Skeletal muscle satellite cell (primary cell): ENCODE measurements around the gene SFXN1.
"Not testable (repeated sequence)": the region's sequence is repeated elsewhere in the genome, so short reads cannot be mapped to it uniquely, and the experiment has no call there.

Source experiments
- H3K27me3 ChIP-seq: 2 replicates; pipeline ENCODE4 v1.7.0; 2013; ENCODE audit warnings: low read length; ENCODE audit not compliant: control insufficient read depth, insufficient read depth
- H3K36me3 ChIP-seq: 2 replicates; pipeline ENCODE4 v1.7.0; 2013; ENCODE audit warnings: mild to moderate bottlenecking, control low read depth, low read length; ENCODE audit not compliant: insufficient read depth
- H3K4me1 ChIP-seq: 2 replicates; pipeline ENCODE4 v1.7.0; 2013; ENCODE audit warnings: low read length; ENCODE audit not compliant: control insufficient read depth, insufficient read depth
- H3K4me2 ChIP-seq: 2 replicates; pipeline ENCODE4 v1.7.0; 2013; ENCODE audit warnings: mild to moderate bottlenecking, low read length
- H3K4me3 ChIP-seq: 2 replicates; pipeline ENCODE4 v1.7.0; 2013; ENCODE audit warnings: low read length
- H3K9ac ChIP-seq: 2 replicates; pipeline ENCODE4 v1.7.0; 2013; ENCODE audit warnings: mild to moderate bottlenecking, low read depth, low read length, moderate library complexity
- H3K9me3 ChIP-seq: replicated peaks from 2 replicates; pipeline ENCODE4 v1.7.0; 2013; ENCODE audit warnings: mild to moderate bottlenecking, control low read depth, low read length

Gene SFXN1

GRCh38 chr5:175484322-175484721, 6.0 kb downstream of the SFXN1 start:
- no peak overlapping the region for H3K9ac ChIP-seq
- H3K4me3 ChIP-seq: no peak overlapping the region
- no peaks in the 10 kb centered on the region for H3K9me3 ChIP-seq
- H3K36me3 ChIP-seq: peaks cover 33% of the 10 kb centered on the region
- H3K4me1 ChIP-seq: peaks cover 6% of the 10 kb centered on the region
- no peak overlapping the region for H3K4me2 ChIP-seq
- H3K27me3 ChIP-seq: no peaks in the 10 kb centered on the region

- H3K36me3 ChIP-seq: peaks cover 35% of the 10 kb centered on the region
- no peak overlapping the region for H3K4me3 ChIP-seq
- H3K9me3 ChIP-seq: no peaks in the 10 kb centered on the region
- H3K4me2 ChIP-seq: no peak overlapping the region
- no peak overlapping the region for H3K9ac ChIP-seq
- H3K4me1 ChIP-seq: peaks cover under 1% of the 10 kb centered on the region
- H3K27me3 ChIP-seq: no peaks in the 10 kb centered on the region
Measured at GRCh38 chr5:175484829-175485228, 6.5 kb downstream of the SFXN1 start.

GRCh38 chr5:175485631-175486030, 7.3 kb downstream of the SFXN1 start:
- no peaks in the 10 kb centered on the region for H3K4me1 ChIP-seq

GRCh38 chr5:175487514-175488222, 9.3 kb downstream of the SFXN1 start:
- Histone ChIP-seq H3K9me3 (no peaks in the 10 kb centered on the region), H3K4me3 (no peak overlapping the region), H3K4me2 (no peak overlapping the region), H3K36me3 (peaks cover 40% of the 10 kb centered on the region), H3K4me1 (no peaks in the 10 kb centered on the region), H3K9ac (no peak overlapping the region), H3K27me3 (no peaks in the 10 kb centered on the region)

More at GRCh38 chr5:175485631-175486030, 7.3 kb downstream of the SFXN1 start:
- H3K4me3 ChIP-seq: no peak overlapping the region
- no peak overlapping the region for H3K4me2 ChIP-seq
- H3K9me3 ChIP-seq: no peaks in the 10 kb centered on the region
- no peaks in the 10 kb centered on the region for H3K27me3 ChIP-seq
- no peak overlapping the region for H3K9ac ChIP-seq
- peaks cover 36% of the 10 kb centered on the region for H3K36me3 ChIP-seq

- Histone ChIP-seq H3K4me3 (no peak overlapping the region), H3K4me1 (no peaks in the 10 kb centered on the region), H3K9me3 (no peaks in the 10 kb centered on the region), H3K9ac (no peak overlapping the region), H3K36me3 (peaks cover 51% of the 10 kb centered on the region), H3K27me3 (no peaks in the 10 kb centered on the region), H3K4me2 (no peak overlapping the region)
Measured at GRCh38 chr5:175489693-175490443, 11.5 kb downstream of the SFXN1 start.

GRCh38 chr5:175491223-175491622, 12.9 kb downstream of the SFXN1 start:
- Histone ChIP-seq H3K9me3 (no peaks in the 10 kb centered on the region), H3K27me3 (no peaks in the 10 kb centered on the region), H3K4me1 (no peaks in the 10 kb centered on the region), H3K9ac (no peak overlapping the region), H3K4me2 (no peak overlapping the region), H3K4me3 (no peak overlapping the region), H3K36me3 (peaks cover 53% of the 10 kb centered on the region)

- Histone ChIP-seq H3K36me3 (peaks cover 47% of the 10 kb centered on the region), H3K4me2 (no peak overlapping the region), H3K4me1 (no peaks in the 10 kb centered on the region), H3K9ac (no peak overlapping the region), H3K9me3 (no peaks in the 10 kb centered on the region), H3K4me3 (no peak overlapping the region), H3K27me3 (no peaks in the 10 kb centered on the region)
Measured at GRCh38 chr5:175493260-175493659, 14.9 kb downstream of the SFXN1 start.

GRCh38 chr5:175493726-175494125, 15.4 kb downstream of the SFXN1 start:
- Histone ChIP-seq H3K4me1 (no peaks in the 10 kb centered on the region), H3K4me2 (no peak overlapping the region), H3K36me3 (peaks cover 44% of the 10 kb centered on the region), H3K4me3 (no peak overlapping the region), H3K9ac (no peak overlapping the region), H3K27me3 (no peaks in the 10 kb centered on the region), H3K9me3 (no peaks in the 10 kb centered on the region)

- H3K9ac ChIP-seq: no peak overlapping the region
- H3K9me3 ChIP-seq: no peaks in the 10 kb centered on the region
- H3K27me3 ChIP-seq: no peaks in the 10 kb centered on the region
- H3K4me1 ChIP-seq: no peaks in the 10 kb centered on the region
- no peak overlapping the region for H3K4me2 ChIP-seq
- no peak overlapping the region for H3K4me3 ChIP-seq
- peaks cover 47% of the 10 kb centered on the region for H3K36me3 ChIP-seq
Measured at GRCh38 chr5:175494264-175495183, 16.2 kb downstream of the SFXN1 start.

- Histone ChIP-seq H3K36me3 (peaks cover 29% of the 10 kb centered on the region), H3K9me3 (no peaks in the 10 kb centered on the region), H3K9ac (no peak overlapping the region), H3K4me3 (no peak overlapping the region), H3K4me1 (no peaks in the 10 kb centered on the region), H3K4me2 (no peak overlapping the region), H3K27me3 (no peaks in the 10 kb centered on the region)
Measured at GRCh38 chr5:175501759-175502158, 23.4 kb downstream of the SFXN1 start.

GRCh38 chr5:175507671-175508070, 29.3 kb downstream of the SFXN1 start:
- H3K9me3 ChIP-seq, H3K4me2 ChIP-seq, H3K27me3 ChIP-seq, H3K9ac ChIP-seq, H3K4me3 ChIP-seq, H3K4me1 ChIP-seq: not testable (repeated sequence)
- peaks cover 40% of the 10 kb centered on the region for H3K36me3 ChIP-seq
